GM12801 (cell line): ENCODE results near the gene SAP30BP.

Experiments
- TF ChIP-seq, protein P1 (sequence below): IDR thresholded peaks from one replicate; pipeline ENCODE4 v1.5.1; 2011; ENCODE audit warnings: control low read depth; ENCODE audit not compliant: insufficient read length; ENCODE audit errors: extremely low read depth

SAP30BP gene

DNA sequence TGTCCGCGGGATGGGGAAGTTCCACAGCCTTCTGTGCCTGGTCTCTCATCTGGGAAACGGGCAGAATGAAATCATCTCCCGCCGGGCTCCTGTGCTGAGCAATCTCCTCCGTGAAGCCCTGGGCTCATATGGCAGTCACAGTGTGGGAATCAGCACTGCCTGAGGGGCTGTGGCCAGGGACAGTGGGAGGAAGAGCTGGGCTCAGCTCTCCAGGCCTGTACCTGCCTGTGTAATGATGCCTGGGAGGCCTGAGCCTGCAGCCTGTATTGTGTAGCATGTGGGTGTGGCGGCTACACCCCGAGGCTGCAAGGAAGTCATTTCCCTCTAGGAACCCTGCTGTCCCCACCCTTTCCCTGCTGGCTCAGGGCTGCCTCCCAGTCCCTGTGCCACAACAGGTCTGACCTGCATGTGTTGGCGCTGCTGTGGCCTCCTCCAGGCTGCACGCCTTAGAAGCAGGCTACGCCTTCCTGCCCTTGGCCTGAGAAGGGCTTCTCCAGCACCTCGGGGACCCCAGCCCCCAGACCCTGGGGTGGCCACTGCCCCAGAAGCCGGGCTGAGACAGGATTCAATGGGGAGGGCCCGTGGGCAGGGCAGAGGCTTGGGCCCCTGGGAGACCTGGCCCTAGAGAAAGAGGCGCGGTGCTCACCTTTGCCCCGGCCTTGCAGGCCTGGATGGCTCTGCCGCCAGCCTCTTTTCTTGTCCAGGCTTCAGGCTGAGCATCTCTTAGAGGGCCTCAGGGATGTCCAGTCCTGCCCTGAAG lies 56.2 kb downstream of the SAP30BP start:
- TF ChIP-seq, protein P1, sequence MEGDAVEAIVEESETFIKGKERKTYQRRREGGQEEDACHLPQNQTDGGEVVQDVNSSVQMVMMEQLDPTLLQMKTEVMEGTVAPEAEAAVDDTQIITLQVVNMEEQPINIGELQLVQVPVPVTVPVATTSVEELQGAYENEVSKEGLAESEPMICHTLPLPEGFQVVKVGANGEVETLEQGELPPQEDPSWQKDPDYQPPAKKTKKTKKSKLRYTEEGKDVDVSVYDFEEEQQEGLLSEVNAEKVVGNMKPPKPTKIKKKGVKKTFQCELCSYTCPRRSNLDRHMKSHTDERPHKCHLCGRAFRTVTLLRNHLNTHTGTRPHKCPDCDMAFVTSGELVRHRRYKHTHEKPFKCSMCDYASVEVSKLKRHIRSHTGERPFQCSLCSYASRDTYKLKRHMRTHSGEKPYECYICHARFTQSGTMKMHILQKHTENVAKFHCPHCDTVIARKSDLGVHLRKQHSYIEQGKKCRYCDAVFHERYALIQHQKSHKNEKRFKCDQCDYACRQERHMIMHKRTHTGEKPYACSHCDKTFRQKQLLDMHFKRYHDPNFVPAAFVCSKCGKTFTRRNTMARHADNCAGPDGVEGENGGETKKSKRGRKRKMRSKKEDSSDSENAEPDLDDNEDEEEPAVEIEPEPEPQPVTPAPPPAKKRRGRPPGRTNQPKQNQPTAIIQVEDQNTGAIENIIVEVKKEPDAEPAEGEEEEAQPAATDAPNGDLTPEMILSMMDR: no peak

DNA sequence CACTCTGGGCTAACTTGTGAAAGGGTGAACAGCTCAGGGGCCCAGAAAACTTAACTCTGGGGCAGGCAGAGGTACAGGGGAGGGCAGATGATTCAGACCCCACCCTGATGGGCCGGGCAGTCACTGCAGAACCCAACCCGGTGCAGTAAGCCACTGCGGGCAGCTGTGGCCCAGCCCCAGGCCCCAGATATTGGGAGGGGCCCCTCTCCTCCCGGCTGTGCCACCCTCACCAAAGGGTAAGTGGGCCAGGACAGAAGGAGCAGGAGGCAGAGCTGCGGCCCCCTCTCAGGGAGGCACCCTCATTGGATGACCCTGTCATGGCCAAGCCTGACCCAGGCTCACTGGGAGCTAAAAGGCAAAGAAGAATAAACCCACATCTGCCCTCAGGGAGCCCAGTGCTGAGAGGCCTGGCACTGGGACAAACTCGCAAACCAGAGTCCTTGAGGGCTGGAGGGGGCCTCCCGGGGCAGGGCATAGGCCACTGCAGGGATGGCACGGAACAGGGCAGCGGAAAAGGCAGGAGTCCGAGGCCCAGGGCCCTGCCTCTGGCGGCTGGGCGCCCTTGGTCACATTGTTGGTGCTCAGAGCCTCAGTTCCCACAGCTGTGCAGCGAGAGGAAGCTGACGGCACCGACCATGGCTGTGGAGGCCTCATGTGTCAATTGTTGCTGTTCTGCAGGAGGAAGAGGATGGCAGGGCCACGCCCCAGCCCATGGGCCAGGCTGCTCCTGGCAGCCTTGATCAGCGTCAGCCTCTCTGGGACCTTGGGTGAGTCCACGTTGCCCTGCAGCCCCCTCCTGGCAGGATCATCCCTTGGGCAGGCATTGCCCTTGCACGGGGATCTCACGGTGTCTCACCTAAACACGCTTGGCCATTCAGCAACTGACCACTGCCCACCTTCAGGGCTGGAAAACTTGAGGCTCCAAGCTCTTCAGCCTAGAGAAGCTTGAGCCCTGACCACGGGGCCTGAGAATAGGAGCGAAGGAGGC lies 57.2 kb downstream of the SAP30BP start:
- TF ChIP-seq, protein P1: no peak

DNA sequence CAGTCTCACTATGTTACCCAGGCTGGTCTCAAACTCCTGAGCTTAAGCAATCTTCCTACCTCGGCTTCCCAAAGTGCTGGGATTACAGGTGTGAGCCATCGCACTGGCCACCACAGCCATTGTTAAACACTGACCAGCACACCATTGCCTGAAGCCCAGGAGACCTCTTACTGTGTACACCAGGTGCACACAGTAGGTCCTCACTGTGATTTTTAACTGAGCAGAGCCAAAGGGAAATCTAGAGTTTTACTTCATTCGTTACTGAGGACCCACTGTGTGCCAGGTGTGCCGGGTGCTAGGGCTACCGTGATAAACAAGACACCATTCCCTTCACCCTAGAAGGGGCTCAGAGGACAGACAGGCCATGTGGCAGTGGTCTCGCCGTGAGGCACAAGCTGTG lies 58.4 kb downstream of the SAP30BP start:
- TF ChIP-seq, protein P1: no peak

DNA sequence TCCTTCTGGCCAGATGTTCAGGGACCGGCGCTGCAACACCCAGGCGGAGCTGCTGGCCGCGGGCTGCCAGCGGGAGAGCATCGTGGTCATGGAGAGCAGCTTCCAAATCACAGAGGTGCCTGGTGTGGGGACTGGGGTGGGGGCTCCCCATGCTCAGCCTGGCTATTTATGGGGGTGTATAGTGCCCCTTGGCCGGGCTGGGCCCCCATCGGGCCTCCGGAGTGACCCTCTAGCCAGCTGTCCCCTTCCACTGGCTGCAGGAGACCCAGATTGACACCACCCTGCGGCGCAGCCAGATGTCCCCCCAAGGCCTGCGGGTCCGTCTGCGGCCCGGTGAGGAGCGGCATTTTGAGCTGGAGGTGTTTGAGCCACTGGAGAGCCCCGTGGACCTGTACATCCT lies 60.3 kb downstream of the SAP30BP start:
- TF ChIP-seq, protein P1: no peak

DNA sequence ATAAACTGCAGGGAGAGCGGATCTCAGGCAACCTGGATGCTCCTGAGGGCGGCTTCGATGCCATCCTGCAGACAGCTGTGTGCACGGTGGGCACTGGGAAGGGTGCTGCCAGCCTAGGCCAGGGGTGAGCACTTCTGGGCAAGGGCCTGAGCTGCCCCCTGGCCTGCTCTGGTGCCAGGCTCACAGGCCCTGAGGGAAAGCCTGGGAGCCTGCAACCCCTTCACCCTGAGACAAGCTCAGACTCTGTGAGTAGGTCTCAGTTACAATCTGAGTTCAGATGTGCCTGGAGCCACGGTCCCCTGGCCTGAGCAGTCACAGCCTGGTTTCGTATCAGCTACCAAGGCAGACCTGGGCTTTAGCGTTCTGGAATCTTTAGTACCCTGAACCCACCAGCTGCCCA lies 62.2 kb downstream of the SAP30BP start:
- TF ChIP-seq, protein P1: no peak

DNA sequence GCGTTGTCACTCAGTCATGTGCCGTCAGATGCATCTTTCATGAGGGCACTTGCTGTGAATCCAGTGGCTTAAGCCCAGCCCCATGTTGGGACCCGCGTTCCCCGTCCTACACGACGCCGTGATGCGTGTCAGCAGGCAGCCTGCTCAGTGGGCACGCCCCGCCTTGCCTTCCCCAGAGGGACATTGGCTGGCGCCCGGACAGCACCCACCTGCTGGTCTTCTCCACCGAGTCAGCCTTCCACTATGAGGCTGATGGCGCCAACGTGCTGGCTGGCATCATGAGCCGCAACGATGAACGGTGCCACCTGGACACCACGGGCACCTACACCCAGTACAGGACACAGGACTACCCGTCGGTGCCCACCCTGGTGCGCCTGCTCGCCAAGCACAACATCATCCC lies 62.9 kb downstream of the SAP30BP start:
- TF ChIP-seq, protein P1: no peak

DNA sequence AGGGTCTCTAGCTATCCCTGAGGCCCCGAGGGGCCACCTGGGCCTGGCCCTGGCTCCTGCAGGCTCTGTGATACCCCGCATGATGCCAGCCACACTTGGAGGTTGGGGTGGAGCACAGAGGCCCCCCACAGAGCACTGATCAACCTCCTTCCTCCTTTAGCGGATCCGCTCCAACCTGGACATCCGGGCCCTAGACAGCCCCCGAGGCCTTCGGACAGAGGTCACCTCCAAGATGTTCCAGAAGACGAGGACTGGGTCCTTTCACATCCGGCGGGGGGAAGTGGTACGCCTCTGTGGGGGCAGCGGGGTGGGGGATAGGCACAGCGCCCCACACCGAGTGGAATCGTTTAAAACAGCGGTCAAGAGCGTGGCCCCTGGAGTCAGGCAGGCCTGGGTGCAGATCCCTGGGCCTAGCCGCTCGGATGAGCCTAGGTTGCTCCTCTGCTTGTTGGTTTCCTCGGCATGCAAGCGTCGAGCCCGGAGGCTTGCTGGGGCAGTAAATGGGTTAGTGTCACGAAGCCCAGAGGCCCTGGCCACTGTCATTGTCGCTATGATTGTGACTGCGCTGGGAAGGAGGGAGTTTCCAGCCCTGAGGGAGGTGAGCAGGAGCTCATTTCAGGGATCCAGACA lies 64.1 kb downstream of the SAP30BP start:
- TF ChIP-seq, protein P1: no peak
